Stimulated activated naive CD8-positive, alpha-beta T cell treated with anti-CD3 and anti-CD28 coated beads, Interleukin-15, Interleukin-2, amounts not matched to agents 100 U/mL and 50 U/mL, for 24 hours (primary cell): Measurements from ENCODE around the gene PPFIA4.
A peak's percentile ranks its signal among the peaks of the same experiment; 100 is the strongest.

Experiments used
- ATAC-seq: fragments of 150-1000 bp; cut with Tn5 transposase; one replicate; pipeline ENCODE4 v1.10.0; 2021
- DNase-seq: peaks from one replicate; pipeline ENCODE4 v3.0.0; 2021

PPFIA4 gene

DNA sequence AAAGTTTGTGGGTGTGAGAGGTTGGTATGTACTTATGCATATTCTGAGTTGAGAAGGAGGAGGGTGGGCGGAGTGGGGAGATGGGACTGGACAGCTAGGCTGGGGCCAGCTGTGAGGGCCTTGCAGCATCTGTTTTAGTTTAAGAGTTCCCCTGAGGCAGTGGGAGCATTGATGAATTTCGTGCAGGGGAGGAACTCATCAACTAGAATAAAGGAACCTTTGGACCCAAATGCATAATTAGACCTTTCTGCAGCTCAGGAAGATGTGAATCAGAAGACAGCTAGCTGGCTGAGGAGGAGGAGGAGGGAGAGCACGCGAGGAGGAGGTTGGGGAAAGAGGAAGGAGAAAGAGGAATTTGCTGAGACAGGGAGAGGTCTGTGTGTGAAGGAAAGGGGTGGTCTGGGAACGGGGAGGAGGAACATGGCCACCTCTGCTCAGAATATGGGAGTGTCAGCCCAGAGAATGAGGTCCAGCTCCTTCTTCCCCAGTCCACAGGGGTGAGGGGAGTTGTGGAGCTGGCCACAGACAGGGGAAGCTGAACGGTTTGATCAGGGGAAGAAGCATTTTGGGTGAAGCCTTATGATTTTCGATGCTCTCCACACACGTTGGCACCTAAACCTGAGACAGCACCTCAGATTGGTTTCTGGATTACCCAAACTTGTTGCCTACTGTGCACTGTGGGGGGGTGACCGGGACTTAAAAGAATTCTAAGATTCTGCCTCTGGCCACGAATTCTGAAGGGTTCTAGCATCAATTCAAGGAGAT is 31.8 kb downstream of the PPFIA4 start:
- ATAC-seq (no peak), DNase-seq (no peak)

DNA sequence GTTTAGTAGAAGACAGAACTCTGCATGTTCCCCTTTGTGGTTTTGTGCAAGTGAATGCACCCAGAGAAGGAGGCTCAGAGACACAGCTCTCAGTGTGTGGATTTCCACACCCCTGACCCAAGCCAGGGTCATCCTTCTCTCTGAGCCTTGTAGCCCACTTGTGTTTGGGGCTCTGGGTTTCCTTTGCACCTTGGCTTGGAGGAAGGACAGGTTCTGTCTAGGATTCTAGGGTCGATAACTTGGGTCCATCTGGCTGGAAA is 32.3 kb downstream of the PPFIA4 start:
- ATAC-seq (no peak), DNase-seq (no peak)

DNA sequence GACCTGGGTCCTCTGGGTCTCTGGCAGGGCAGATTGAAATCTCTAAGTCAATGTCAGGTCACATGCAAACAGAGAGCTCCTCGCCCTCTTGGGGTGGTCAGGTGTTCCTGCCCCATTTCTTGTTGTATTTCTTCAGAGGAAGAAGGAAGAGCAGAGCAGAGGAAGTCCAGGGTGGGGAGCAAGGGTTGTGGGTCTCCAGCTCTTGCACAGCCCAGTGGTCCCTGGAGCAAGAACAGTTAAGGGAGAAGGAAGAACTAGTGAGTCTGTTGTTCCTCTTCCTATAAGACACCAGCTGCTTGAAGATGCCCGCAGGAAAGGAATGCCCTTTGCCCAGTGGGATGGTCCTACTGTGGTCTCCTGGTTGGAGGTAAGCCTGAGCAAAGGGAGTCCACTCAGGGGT is 33.2 kb downstream of the PPFIA4 start:
- ATAC-seq, result no peak
- no peak for DNase-seq

GRCh38 chr1:203060115-203060514 is 33.8 kb downstream of the PPFIA4 start:
- DNase-seq (no peak), ATAC-seq (no peak)

DNA sequence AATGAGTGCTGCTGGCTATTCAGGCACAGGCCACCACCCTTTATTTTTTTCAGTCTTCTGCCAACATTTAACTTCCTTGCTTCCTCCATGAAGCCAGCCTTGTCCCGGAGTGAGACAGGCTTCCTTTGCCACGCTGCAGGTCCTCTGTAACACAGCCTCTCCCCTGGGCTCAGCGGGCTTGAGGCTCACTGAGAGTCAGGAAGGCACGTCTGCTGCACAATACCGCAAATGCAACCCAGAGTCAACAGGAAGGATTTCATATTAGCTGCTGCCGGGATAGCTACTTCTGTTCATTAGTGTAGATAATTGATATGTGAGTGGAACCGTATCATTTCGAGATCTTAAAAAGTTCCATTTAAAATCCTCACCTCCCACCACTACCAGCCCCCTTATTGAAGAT is 37.0 kb downstream of the PPFIA4 start:
- no peak for ATAC-seq
- no peak for DNase-seq

- no peak for DNase-seq
- no peak for ATAC-seq
Measured at GRCh38 chr1:203065191-203065590, 38.9 kb downstream of the PPFIA4 start.

DNA sequence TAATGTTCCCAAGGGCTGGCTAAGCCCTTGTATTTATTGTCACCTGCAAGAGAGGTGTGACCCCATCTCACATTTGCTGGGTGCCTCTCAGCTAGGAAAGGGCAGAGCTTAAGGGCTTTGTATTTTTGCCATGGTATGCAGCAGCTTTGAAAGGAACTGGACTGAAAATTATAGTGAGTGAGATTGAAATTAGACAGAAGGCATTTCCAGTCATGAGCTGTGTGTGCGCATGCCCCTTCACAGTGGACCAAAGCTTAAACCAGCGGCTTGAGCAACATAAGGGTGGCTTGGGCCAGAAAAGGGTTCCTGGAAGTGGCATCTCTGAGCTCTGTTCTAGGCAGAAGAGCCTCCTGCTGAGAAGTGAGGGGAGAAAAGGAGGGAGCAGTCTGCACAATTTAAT is 39.7 kb downstream of the PPFIA4 start:
- DNase-seq (no peak), ATAC-seq (no peak)

DNA sequence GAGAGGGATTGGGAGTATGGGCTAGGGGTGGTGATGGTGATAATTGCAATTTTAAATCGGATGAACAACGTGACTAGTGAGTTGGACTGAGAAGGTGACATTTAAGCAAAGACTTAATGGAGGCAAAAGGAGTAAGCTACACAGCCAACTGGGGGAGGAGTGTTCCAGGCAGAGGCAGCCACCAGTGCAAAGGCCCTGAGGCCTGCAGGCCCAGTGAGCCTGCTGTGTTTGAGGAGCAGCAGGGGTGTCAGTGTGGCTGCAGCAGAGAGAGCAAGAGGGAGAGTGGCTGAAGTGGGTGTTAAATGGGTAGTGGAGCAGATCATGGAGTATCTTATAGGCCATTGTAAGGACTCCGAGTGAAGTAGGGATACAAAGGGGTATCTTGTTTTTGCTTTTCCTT is 40.7 kb downstream of the PPFIA4 start:
- DNase-seq, result no peak
- ATAC-seq, result no peak

DNA sequence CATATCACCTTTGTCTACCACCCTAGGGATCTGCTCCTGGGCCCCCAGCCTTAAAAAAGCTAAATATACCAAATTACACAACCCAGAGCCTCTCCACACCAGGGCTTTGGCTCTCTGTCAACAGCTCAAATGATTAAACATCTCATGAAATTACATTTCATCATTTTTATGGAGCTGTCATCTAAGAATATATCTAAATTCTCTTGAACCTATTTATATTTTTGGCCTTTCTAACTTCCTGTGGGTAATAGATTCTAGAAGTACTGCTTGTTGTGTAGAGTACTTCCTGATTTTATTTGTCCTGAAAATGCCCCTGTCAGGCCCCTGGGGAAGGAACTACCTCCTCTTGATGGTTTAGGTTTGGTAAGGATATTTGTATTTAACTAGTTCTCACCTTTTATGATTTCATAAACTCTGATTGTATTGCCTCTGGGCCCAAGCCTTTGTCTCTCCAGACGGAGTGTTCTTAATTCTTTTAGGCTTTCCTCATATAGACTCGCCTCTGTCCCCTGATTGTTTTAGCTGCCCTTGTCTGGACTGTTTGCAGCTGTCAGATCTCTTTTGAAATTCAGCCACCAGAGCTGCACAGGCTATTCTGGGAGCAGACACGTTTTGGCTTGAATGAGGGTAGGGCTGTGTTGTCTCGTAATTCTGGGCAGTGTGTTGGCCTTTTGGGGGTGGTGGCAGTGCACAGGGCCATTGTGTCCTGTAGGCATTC is 42.9 kb downstream of the PPFIA4 start:
- ATAC-seq, result no peak

GRCh38 chr1:203072002-203072602 is 45.8 kb downstream of the PPFIA4 start:
- ATAC-seq (no peak), DNase-seq (no peak)

More for the DNA sequence above, 42.9 kb downstream of the PPFIA4 start:
- no peak for DNase-seq

DNA sequence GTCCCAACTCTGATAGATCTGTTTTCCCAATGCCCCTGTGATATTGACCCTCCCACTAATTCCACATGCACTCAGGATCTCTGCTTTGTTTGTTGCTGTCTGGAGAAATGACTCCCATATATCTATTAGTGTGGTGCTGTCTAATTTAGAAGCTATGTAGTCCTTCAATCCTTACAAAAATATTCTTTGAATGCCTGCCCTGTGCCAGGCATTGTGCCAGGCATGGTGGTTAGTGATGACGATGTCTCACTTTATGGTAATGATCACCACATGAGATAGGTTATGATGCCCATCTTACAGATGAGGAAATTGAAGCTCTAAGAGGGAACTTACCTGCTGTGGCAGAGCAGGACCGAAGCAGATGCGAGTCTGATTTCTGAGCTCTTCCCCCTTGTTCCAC is 46.6 kb downstream of the PPFIA4 start:
- DNase-seq, result no peak
- ATAC-seq, result no peak

DNA sequence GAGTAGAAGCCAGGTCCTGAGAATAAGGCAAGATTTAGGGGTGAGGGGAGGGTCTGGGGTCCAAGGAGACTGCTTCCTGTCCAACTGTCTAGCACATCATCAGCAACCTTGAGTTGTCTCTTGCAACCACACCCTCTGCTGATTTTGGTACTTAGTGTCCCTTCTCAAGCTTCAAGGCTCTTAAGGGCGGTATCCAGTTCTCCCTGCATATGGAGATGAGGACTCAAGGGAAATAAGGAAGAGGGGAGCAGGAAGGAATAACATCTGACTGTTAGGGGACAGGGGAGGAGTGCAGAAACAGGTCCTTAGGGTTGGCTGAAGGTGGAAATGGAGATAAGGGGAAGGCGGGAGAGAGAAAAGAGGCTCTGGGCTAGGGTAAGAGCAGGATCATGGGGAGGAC is 47.2 kb downstream of the PPFIA4 start:
- ATAC-seq (no peak), DNase-seq (no peak)

GRCh38 chr1:203074610-203075009 is 48.3 kb downstream of the PPFIA4 start:
- no peak for DNase-seq
- ATAC-seq, result no peak

DNA sequence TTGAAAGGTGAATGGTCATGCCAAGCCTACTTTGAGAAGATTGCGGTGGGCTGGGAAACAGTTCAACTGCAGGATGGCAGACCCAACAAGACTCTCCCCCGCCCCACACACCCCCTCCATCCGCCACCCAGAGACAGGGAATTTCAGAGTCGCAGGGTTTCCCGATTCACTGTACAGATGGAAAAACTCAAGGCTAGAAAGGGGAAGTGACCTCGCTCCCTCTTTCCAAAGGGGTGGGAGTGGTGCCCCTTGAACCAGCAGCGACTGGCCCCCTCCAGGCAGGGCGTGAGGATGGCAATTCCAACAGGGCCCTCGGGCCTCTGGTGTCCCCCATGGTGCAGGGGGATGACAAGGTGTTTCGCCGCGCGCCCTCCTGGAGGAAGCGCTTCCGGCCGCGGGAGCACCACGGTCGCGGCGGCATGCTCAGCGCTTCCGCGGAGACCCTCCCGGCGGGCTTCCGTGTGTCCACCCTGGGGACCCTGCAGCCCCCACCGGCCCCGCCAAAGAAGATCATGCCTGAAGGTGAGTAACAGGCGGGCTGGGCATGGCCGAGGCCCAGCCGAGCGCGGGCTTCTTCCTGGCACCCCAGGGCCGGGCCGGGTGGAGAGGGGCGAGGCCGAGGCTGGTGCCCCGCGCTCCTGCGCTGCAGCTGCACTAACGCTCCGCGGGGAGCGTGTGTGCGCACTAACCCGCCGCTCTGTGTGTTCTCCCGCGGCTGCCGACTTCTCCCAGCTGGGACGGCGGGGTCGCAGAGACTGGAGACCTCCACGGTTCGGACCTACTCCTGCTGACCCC is 49.1 kb downstream of the PPFIA4 start:
- no peak for DNase-seq
- ATAC-seq, result peak; percentile 35

DNA sequence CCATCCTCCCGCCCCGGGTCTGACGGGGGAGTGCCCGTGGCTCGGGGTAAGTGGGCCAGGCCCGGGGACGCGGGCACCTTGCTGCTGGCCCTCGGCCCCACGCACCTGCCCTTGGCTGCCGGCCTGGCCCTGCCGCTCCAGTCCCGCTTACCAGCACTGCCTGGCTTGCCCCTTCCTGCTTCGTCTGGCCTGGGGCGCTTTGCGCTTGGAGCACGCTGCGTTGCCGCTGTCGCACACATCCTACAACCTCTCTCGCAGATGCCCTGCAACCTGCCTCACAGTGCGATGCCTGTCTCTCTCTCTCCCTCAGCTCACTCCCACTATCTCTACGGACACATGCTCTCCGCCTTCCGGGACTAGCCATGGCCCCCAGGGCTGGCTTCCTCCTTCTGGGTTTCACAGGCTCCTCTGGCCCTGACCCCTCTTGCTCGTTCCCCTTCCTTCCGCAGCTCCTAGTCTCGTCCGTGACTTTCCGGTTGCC is 49.8 kb downstream of the PPFIA4 start:
- ATAC-seq, result no peak
- no peak for DNase-seq

DNA sequence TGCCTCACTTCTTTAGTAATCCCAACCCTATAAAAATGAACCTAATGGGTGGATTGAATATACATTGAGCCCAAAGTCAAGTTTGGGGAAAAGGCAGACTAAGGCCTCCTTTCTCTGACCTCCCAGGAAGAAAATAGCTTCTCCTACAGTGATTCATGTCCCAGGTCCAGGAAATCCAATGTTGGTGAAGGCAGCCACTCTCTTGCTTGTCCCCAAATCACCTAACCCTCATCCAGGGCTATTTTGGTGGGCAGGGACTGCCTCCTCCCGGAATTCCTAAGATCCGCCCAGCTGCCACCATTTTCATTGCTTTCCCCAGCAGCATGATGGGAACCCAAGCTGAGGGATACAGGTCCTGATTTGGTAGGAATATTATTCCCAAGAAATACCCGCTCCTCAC is 51.1 kb downstream of the PPFIA4 start:
- ATAC-seq (no peak), DNase-seq (no peak)

DNA sequence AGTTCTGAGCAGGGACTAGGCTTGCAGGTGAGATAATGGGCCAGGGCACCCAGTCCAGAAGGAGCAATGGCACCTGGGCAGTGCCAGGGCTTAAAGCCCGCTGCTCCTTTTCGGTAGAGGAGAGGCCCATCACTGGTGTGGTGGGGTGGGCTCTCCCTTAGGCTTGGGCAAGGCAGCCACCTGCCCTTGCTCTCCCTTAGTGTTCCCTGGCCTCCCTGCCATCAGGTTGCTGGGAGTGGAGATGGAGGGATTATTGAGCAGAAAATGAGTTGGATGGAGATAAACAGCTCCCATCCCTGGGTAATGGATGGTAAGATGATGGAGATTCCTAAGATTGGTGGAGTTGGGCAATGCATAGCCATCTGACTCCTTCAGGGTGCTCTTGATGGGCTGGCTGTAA is 51.7 kb downstream of the PPFIA4 start:
- DNase-seq (no peak), ATAC-seq (no peak)

DNA sequence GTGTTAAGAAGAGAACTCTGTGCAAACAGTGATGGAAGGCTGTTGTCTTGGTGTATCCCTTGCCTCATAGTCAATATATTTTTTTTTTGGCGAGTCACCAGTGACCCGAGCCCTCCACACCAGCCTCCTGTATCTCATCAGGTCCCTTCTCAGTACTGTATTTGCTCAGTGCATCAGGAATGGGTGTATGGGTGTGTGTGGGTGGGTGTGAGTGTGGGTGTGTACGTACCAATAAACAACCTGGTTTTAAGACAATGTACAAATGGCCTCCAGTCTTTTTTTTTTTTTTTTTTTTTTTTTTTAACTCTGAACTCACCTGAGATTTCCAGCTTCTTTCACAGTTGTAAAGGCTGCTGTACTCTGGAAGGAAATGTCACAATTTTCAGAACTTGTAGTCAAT is 52.2 kb downstream of the PPFIA4 start:
- ATAC-seq, result no peak
- DNase-seq, result no peak

- ATAC-seq (no peak), DNase-seq (no peak)
Measured at GRCh38 chr1:203080456-203080855, 54.2 kb downstream of the PPFIA4 start.

- DNase-seq (no peak), ATAC-seq (no peak)
Measured at GRCh38 chr1:203081465-203082230, 55.4 kb downstream of the PPFIA4 start.

- DNase-seq (no peak), ATAC-seq (no peak)
Measured at GRCh38 chr1:203082231-203082505, 55.9 kb downstream of the PPFIA4 start.
